ENCODE measurements around the gene TMEM63B. TPM values are rescaled to one million over a fixed set of nuclear protein-coding genes. Genes with fewer than 3 reads are reported as not detected.

The TMEM63B gene
- total RNA-seq, 4 donors from 2014 or later = 11.3 to 32.0 (median 23.9) TPM

DNA sequence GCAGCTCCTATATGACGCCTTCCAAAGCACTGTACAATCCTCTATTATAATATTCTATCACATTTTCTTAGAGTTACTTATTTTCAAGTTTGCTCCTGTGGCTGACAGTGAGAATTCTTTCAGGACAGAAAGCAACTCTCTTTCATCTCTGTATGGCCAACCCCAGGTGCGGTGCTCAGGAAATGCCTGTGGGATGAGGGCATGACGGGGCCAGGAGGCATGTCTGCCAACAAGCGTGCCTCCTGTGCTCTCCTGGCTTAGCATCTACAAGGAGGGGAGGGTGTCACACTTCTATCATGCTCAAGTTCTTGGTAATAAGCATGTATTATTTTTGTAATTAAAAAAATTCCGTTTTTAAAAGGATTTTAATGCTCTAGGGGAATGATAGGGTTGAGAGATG, 11.5 kb upstream of the TMEM63B start:
- H3K36me3 ChIP-seq = peaks cover 0 to 49% of the 10 kb centered on the region in 2 donors
- no peaks in the 10 kb centered on the region for H3K9me3 ChIP-seq
- WGBS, 2 donors (ENCODE audit: low coverage in 1 of 2) = 71 to 94% methylated on average over 3 of the region's 5 CpGs
- TF ChIP-seq, protein P1, sequence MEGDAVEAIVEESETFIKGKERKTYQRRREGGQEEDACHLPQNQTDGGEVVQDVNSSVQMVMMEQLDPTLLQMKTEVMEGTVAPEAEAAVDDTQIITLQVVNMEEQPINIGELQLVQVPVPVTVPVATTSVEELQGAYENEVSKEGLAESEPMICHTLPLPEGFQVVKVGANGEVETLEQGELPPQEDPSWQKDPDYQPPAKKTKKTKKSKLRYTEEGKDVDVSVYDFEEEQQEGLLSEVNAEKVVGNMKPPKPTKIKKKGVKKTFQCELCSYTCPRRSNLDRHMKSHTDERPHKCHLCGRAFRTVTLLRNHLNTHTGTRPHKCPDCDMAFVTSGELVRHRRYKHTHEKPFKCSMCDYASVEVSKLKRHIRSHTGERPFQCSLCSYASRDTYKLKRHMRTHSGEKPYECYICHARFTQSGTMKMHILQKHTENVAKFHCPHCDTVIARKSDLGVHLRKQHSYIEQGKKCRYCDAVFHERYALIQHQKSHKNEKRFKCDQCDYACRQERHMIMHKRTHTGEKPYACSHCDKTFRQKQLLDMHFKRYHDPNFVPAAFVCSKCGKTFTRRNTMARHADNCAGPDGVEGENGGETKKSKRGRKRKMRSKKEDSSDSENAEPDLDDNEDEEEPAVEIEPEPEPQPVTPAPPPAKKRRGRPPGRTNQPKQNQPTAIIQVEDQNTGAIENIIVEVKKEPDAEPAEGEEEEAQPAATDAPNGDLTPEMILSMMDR (IDR thresholded peaks at IDR 0.05) = no peak
- TF ChIP-seq POLR2A (IDR thresholded peaks at IDR 0.05) (no peak), POLR2AphosphoS5 (IDR thresholded peaks at IDR 0.05) (no peak), EP300 (IDR thresholded peaks at IDR 0.05) (no peak)
- H3K27ac ChIP-seq = peak overlapping the region in 1 of 4 donors; percentile 33
- H3K27me3 ChIP-seq = no peaks in the 10 kb centered on the region
- H3K4me3 ChIP-seq = no peak overlapping the region
- H3K4me1 ChIP-seq = peaks cover 0 to 32% (median 5%) of the 10 kb centered on the region in 3 donors
- ATAC-seq = no peak

DNA sequence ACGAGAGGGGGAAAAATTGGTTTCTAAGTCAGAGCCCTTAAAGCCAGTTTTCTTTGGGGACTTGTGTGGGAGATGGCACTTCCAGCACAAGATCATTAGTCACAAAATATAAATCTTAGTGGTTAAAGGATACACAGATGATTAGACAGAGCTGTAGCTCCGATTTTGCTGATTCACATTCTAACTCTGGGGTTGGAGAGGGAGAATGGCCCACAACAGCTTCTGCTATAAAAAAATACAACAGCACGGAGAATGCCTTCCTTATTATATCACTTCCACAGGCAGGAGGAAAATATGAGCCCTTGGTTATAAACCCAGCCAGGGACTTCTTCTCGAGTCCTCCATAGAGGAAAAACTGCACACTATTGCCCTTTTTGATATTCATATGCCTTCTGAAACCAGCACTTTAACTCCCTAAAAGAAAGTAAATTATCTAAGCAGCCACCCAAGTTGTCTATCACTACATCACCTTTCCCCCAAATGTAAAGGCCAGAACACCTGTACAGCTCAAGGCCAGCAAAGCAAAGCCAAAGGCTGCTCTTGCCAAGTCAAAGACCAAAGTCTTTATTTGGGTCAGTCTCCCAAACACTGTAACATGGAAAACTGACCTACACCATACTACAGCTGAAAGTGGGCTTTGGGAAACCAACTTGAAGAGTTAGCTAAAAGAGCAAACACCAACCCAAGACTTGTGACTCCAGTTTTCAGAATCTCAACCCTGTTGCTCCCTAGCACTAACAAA, 10.5 kb upstream of the TMEM63B start:
- TF ChIP-seq POLR2A (IDR thresholded peaks at IDR 0.05) = no peak
- no peaks in the 10 kb centered on the region for H3K27me3 ChIP-seq
- H3K4me3 ChIP-seq = no peak overlapping the region
- peaks cover 0 to 40% of the 10 kb centered on the region in 2 donors for H3K36me3 ChIP-seq
- peak overlapping the region in 1 of 4 donors; percentile 33 for H3K27ac ChIP-seq
- no peak for ATAC-seq
- no peaks in the 10 kb centered on the region for H3K9me3 ChIP-seq
- WGBS, 2 donors (ENCODE audit: low coverage in 1 of 2) = 20 to 48% methylated on average over 4 of the region's 4 CpGs
- H3K4me1 ChIP-seq = peaks cover 0 to 42% (median 7%) of the 10 kb centered on the region in 3 donors

DNA sequence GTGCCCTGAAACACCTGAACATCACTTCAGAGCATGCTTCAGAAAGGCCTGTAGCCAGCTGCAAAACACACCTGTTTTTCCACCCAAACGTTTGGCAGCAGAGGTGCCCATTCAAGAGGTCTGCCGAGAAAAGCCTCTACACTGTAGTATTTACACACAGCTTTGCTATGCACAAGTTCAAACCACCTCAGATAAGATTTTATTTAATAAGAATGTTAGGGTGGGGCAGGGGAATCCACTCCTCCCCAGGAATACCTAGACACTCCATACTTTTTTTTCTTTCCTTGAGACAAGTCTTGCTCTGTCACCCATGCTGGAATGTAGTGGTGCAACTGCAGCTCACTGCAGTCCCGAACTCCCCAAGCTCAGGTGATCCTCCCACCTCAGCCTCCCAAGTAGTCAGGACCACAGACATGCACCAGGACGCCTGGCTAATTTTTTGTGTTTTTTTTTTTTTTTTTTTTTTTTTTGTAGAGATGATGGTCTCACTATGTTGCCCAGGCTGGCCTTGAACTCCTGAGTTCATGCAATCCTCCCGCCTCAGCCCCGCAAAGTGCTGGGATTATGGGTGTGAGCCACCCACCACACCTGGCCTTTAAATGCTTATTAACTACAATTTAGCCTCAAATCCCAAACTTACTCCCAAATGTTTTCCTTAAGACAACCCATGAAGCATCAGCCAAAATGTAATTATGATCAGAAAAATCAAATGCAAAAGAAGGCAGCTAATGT, 9.8 kb upstream of the TMEM63B start:
- TF ChIP-seq POLR2AphosphoS5 (IDR thresholded peaks at IDR 0.05) (no peak), EP300 (IDR thresholded peaks at IDR 0.05) (no peak), POLR2A (IDR thresholded peaks at IDR 0.05) (no peak)
- TF ChIP-seq, protein P1 (IDR thresholded peaks at IDR 0.05) = no peak
- Histone ChIP-seq H3K4me3 (no peak overlapping the region), H3K36me3 (peaks cover 0 to 32% of the 10 kb centered on the region in 2 donors), H3K27me3 (no peaks in the 10 kb centered on the region), H3K4me1 (peaks cover 0 to 49% (median 14%) of the 10 kb centered on the region in 3 donors), H3K9me3 (no peaks in the 10 kb centered on the region), H3K27ac (peak overlapping the region in 1 of 4 donors; percentile 33)
- no peak for ATAC-seq
- WGBS, 2 donors (ENCODE audit: low coverage in 1 of 2) = 74 to 97% methylated on average over 5 to 6 of the region's 6 CpGs

DNA sequence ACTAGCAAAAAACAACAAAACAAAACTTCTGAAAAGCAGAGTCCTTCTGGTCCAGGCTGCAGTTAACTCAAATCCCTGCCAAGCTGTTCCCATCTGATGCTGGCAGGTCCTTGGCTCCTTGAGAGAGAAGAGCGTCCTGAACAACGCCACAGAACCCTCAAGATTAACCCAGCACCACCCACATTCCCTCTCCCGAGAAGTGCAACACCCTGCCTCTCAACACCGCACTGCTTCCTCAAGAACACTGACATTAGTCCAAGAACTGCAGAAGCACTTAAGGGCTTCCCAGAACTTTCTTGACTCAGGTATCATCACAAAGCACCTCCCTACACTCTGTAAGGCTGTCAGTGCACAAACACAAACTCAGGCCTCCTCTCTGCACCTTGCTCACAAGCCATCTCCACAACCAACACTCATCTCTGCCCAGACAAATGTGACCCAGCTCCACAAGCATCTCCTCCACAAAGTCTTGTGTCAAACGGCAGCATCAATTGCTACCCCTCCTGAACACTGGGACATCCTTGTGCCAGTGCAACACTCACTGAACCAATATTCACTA, 7.6 kb upstream of the TMEM63B start:
- Histone ChIP-seq H3K9me3 (no peaks in the 10 kb centered on the region), H3K4me3 (no peak overlapping the region), H3K27me3 (no peaks in the 10 kb centered on the region), H3K27ac (peak overlapping the region in 2 of 4 donors; percentile 2 to 6), H3K4me1 (peaks cover 0 to 71% (median 24%) of the 10 kb centered on the region in 3 donors), H3K36me3 (peaks cover 0 to 10% of the 10 kb centered on the region in 2 donors)
- WGBS, 2 donors (ENCODE audit: low coverage in 1 of 2) = 13 to 43% methylated on average over 4 to 5 of the region's 5 CpGs
- TF ChIP-seq EP300 (IDR thresholded peaks at IDR 0.05) (no peak), POLR2A (IDR thresholded peaks at IDR 0.05) (no peak), POLR2AphosphoS5 (IDR thresholded peaks at IDR 0.05) (no peak)
- TF ChIP-seq, protein P1 (IDR thresholded peaks at IDR 0.05) = no peak
- ATAC-seq = no peak

DNA sequence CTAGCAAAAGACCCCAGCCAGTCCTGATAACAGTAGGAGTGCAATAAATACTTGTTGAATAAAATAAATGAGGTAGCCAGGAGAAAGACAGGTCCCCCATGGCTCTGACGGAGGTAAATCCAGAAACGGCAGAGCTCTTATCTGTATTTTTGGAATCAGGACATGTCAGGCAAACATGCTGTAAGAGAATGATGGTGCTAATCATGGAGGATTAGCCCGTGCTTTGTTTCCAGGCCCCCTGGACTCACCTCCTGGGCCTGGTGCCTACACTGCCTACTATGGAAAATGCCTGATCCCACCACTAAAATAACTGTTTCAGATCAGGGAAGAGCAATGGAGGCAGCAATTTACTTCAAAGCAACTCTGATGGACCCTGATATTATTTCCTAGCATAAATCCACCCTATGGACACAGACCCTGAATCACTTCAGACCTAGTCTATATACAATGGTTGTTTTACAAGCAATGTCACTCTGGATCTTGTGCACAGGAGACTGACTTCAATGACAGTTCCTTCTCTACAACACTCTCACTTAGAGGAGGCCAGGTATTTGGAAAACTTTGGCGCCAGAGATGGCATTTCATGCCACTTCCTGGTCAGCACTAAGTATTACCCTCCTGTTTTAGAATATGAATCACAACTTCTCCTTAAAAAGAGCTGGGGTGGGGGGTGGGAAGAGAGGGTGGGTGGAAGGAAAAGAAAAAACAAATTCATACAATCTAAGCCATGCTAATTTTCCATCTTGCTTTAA, 6.5 kb upstream of the TMEM63B start:
- Histone ChIP-seq H3K4me1 (peaks cover 0 to 82% (median 32%) of the 10 kb centered on the region in 3 donors), H3K27ac (peak overlapping the region in 2 of 4 donors; percentile 52 to 58), H3K36me3 (no peaks in the 10 kb centered on the region), H3K4me3 (no peak overlapping the region), H3K27me3 (no peaks in the 10 kb centered on the region), H3K9me3 (no peaks in the 10 kb centered on the region)
- 48 to 55% methylated on average over 4 of the region's 4 CpGs for WGBS, 2 donors (ENCODE audit: low coverage in 1 of 2)
- TF ChIP-seq EP300 (IDR thresholded peaks at IDR 0.05) = no peak
- TF ChIP-seq, protein P1 (IDR thresholded peaks at IDR 0.05) = no peak
- TF ChIP-seq POLR2AphosphoS5 (IDR thresholded peaks at IDR 0.05) = no peak
- TF ChIP-seq POLR2A (IDR thresholded peaks at IDR 0.05) = no peak
- no peak for ATAC-seq
